ENCODE results near the gene LAMA5.

Gene LAMA5, protein sequence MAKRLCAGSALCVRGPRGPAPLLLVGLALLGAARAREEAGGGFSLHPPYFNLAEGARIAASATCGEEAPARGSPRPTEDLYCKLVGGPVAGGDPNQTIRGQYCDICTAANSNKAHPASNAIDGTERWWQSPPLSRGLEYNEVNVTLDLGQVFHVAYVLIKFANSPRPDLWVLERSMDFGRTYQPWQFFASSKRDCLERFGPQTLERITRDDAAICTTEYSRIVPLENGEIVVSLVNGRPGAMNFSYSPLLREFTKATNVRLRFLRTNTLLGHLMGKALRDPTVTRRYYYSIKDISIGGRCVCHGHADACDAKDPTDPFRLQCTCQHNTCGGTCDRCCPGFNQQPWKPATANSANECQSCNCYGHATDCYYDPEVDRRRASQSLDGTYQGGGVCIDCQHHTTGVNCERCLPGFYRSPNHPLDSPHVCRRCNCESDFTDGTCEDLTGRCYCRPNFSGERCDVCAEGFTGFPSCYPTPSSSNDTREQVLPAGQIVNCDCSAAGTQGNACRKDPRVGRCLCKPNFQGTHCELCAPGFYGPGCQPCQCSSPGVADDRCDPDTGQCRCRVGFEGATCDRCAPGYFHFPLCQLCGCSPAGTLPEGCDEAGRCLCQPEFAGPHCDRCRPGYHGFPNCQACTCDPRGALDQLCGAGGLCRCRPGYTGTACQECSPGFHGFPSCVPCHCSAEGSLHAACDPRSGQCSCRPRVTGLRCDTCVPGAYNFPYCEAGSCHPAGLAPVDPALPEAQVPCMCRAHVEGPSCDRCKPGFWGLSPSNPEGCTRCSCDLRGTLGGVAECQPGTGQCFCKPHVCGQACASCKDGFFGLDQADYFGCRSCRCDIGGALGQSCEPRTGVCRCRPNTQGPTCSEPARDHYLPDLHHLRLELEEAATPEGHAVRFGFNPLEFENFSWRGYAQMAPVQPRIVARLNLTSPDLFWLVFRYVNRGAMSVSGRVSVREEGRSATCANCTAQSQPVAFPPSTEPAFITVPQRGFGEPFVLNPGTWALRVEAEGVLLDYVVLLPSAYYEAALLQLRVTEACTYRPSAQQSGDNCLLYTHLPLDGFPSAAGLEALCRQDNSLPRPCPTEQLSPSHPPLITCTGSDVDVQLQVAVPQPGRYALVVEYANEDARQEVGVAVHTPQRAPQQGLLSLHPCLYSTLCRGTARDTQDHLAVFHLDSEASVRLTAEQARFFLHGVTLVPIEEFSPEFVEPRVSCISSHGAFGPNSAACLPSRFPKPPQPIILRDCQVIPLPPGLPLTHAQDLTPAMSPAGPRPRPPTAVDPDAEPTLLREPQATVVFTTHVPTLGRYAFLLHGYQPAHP (N-terminal part only)

DNA sequence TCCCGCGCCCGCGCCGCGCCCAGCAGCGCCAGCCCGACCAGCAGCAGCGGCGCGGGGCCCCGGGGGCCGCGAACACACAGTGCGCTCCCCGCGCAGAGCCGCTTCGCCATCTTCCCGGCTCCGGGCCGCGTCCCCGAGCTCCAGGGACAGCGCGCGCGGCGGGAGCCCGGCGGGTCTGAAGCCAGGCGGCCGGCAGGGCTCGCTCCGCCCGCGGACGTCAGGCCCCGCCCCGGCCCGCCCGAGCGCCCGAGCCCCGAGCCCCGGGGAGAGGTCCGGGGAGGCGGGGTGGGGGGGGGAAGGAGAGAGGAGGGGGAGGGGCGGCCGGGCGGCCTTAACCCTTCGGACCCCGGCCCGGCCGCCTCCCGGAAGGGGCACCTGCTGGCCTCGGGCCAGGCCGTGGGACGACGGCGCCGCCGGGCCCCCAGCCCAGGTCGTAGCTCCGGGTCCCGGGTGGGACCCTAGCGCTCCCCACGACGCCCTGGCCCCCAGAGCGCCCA lies at the start of gene LAMA5:
TSS of gene LAMA5 (minus strand) at position 177 of the 497 bp plus-strand sequence. CDS start at position 110, 67 bp downstream.
- DNase-seq: no peak

DNA sequence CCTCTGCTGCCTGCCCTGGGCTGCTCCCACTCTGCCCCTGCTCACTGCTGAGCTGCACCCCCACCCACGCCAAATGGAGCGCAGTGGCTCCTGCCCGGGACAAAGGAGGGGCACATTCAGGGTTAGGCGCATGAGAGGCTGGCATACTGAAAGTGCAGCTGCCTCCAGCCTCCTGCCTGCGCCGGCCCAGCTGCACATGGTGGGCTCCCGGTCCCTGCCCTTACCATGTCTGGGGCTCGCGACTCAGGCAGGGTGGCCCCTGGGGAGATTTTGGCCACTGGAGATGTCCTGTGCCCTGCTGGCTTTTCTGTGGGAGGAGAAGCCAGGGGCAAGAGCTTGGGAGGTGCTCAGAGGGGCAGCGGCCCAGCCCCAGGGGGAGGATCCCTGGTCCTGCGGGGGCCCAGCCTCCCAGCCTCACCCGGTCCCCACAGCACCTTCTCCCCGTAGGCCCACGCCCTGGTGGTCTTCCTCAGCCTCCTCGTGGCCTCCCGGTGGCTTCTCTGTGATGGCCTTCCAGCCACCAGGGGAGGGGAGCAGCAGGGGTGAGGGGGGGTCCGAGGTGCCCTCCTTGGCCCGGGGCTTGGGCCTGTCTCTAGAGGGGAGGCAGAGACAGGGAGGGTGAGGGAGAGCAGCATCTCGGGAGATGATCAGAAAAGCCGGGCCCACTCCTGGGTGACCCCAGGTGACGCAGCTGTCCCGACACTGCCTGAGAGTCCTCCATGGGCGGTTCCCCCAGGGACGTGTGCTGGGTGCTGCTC lies 48.4 kb upstream of the LAMA5 start:
- no peak for DNase-seq

DNA sequence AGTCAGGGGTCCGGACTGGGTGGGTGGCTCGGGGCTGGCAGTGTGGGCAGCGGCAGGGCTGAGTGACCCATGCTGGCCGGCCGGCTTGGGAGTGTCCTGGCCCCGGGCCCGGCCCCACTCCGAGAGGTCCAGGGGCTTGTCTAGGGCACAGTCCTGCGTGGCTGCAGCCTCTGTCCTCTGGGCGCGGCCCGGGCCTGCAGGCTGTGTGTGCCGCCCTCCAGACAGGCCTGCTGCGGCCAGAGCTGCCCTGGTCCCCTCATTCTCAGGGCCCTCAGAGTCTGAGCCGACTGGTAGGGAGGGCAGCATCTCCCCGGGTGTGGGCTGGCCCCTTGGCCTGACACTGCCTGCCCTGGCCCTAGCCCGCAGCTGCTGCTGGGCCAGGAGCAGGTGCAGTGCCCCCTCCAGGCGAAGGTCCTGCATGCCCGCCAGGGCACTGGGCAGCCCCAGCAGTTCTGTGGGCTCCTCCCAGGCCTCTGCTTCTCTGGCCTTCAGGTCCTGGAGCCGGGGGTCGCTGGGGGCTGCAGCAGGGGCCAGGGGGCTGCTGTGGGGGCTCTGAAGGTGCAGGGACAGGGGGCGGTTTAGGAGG lies 46.9 kb upstream of the LAMA5 start:
- DNase-seq: no peak

DNA sequence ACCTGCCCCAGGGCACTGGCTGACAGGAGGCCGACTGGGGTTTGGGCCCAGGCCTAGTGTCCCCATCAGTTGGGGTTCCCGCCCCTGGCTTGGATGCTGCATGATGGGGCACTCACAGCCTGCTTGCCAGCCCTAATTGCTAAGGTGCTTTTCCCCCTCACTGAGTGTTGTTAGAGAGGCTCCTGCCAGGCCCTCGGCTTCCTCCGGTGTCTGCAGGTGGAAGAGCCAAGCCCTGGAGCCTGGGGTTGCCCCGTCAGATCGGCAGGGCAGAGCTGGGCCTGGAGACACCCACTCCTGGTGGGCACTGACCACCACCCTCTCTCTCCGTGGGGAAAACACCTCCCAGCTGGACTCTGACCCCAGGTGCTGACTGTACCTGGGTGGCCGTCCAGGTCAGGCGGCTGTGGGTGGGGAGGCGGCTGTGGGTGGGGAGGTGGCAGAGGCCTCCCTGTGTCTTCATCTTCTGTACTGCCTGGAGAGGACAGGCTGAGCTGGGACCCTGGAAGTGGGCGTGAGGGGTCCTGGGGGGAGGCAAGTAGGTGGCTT lies 46.0 kb upstream of the LAMA5 start:
- DNase-seq: no peak

DNA sequence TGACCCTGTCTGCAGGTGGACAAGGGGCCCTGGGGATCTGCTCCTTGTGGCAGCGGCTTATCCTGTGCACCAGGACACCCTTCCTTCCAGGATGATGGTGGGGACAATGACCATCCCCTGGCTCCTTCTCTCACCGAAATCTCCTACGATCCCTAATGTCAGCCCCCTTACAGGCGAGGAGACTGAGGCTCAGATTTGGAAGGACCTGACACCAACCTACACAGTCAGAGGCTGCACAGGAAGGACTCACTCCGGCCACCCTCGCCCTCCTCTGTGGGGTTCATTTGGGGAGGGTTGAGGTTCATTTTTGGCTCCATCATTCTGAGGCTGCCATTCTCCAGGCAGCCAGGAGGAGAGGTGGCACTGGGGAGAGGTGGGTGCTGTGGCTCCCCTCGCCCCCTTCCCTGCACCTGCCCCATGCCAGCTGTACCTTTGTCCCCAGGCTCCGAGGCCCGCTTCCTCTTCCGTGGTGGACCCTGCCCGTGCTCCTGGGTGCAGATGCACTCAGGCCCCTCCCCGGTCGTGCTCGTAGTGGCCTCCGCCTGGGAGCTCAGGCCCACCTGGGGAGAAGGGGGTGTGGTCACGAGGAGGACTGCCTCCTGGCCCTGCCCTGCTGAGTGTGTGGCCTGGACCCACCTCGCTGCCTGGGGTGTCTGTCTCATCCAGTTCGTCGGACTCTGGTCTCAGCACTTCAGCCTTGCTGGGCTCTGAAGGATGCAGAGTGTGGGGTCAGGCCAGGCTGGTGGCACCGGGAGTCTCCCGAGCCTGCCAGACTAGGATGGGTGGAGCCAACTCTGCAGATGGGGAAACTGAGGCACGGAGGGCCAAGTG lies 45.3 kb upstream of the LAMA5 start:
- DNase-seq: no peak

DNA sequence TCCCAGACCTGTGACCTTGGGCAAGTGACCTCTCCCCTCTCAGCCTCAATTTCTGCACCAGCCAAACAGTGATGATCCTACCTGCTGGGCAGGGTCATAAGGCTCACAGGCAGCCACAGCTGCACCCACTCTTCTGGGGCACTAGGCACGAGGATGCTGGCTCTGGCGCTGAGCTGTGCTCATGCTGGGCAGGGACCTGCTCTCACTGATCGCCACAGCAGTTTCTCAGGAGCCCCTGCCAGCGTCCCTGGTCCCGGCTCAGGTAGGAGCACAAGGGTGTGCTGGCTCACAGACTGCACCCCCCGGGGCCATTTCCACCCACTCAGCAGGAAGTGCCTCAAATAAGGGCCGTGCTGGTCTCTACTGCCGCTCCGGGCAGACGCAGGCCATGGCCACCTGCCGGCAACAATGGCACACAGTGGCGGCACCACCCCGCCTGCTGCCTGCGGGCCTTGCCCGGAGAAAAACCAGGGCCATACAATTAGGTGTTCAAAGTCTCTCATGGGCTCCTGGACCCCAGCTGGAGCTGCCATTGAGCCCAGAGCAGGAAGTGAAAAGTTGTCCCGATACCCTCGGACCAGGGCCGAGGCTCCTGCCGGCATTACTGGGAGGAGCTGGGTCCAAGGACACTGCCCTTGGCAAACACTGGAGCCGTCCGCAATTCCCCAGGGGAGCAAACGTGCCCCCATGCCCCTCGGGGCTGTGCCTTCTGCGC lies 44.5 kb upstream of the LAMA5 start:
- no peak for DNase-seq

DNA sequence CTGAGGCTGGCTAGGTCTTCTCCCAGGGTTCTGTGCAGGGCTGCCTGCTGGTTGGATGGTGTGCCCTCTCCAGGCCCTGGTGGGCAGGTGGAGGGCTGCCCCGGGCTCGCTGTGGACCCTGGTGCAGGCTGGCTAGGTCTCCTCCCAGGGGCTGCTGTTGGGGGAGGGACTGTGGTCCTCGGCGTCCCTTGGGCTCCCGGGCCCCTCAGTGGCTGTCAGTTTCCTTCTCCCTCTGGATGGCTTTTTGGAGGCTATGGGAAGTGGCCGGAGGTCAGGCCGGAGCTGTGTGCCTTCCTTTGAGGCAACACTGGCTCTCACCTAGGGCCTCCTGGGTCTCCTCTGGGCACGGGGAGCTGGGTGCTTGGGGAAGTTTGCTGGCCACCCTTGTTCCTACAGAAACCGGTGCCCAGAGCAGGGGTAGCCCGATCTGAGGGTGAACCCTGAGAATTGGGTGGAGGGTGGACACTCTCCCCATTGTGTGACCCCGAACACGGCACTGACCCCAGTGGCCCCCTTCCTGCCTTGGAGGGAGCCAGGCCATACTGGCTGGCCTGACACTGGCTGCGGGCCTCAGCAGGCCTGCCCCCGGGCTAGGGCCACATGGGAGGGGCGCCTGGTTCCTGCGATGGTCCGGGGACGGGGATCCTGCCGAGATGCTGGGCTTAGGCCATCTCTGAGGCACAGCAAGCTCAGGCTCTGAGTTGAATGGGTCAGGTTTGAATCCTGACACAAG lies 43.8 kb upstream of the LAMA5 start:
- DNase-seq: no peak

DNA sequence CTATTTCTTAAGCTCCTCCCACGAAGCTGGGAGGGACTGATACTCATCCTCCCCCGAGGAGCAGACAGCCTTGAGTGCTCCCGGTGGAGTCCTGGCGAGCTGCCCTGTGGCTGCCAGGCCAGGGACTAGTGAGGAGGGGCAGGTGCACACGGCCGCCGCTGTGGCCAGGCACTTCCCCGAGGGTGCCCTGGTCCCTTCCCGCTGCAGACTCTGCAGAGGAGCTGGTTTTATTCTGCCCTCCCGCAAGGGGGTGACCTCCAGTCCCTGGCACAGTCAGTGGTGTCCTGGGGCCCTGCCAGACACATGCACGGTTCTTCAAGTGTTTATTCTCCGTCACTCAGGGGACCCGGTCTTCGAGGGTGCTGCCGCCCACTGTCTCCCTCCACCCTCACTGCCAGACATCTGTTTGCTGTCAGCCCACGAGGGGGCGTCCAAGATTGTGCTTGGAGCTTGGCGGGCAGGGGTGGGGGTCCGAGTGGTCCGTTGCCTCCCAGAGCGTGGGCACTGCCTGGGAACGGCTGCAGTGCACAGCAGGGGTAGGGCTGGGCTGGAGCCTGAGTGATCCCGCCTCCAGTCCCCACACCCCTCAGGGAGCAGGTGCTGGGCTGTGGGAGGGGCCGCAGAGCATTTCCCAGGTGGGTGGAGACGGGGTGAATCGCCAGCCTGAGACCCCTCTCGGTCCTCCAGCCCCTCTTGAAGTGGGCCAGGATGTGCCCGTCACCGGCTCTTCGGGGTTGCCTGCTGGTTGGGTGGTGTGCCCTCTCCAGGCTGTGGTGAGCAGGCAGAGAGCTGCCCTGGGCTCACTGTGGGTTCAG lies 43.0 kb upstream of the LAMA5 start:
- DNase-seq: peak; percentile 53

DNA sequence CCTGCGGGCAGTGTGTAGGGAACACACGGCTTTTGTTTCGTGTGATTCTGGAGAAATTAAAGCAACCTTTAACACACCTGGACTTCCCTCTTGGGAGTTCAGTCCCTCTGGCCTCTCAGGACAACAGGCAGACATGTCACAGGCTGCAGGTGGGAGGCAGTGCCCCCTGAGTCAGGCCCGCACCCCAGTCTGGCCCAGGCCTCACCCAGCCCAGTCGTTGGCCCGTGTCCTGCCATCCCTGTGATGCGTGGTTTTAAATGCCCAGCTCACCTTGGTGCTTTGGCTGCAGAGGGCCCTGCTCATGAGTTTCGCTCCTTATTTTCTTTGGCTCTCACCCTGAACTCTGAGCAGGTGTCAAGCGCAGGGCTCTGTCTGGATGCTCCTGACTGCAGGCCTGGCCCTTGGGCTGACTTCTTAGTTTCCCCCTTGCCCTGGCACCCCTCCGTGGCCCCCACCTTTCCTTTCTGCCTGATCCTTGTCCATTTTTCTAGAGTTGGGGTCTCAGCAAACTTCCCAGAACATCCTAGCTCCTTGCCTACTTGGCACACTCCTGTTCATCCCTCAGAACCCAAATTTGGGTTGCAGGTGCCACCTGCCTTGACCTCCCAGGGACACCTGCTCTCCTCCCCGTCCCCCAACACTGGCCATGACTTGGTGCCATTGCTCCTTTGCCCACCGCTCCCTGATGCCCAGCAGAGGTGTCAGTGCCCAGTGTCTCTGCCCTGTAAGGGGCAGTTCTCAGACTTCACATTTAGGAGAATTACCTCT lies 42.2 kb upstream of the LAMA5 start:
- DNase-seq: no peak

DNA sequence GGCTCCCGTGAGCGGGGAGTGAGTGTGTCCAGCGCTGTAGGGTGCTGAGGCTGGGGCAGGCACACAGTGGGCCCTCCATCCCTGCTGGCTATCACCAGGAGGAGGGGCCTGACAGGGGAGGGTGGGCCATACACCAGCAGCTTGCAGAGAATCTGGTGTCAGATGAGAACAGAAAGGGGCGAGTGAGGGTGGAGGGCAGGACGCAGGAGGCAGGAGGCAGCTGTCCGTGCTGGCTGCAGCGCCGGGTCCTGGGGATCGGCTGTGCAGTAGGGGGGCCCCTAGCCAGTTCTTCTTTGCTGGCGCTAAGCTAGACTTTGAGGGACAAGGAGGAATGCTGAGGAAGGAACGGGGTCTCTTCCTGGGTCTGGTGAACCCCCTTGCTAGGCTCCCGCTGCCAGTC lies 41.5 kb upstream of the LAMA5 start:
- no peak for DNase-seq

DNA sequence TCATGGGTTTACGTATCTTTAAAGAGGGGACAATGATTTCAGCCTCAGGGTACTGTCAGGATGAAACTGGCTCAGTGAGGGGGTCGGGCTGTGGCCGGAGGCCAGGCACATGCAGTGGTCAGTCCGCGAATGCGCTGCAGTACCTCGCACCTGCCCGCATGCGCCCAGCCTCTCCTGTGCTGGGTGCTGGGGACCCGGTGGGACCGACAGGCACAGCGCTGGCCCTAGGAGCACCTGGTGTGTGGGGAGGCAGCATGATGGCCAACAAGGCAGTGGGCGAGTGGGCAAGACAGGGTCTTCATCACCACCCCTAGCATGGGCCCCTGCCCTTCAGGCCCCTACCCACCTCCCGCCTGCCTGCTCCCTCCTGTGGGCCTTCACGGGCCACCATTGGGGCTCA lies 40.9 kb upstream of the LAMA5 start:
- DNase-seq: no peak

DNA sequence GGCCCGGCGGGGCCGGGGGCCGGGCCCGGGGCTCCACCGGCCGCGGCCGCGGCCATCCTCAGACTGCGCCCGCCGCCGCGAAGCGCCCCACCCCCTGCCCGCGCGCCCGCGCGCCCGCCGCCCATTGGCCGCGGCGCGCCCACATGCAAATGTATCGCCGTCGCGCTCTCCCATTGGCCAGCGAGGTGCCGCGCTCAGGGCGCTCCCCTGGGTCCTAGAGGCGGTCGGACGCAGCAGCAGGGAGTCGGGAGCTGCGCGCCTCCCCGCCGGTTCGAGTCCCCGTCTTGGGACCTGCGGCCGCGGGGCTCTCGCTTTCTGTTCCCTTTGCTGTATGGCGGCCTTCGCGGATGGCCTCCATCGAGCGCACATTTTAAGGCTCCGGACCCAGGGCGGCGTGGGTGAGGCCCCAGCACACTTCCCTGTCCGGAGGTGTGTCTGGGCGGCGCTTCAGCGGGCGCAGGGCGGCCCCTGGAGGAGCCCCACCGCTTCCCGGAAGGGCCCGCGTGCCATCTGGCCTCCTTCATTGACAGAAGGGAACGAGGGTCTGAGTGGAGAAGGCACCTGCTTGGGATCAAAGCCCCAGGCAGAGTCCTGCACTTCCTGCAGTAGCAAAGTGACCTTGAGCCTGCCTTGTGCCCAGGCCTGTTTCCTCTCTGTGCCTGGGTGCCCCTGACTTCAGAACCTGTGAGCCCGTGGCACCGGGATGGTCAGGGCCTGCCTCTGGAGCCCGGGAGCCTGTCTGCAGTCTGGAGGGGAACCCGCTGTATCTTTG lies 40.3 kb upstream of the LAMA5 start, which contains the start of gene CABLES2:
TSS of gene CABLES2 (minus strand) at position 65 of the 772 bp plus-strand sequence. CDS start at position 56, 9 bp downstream.
- DNase-seq: peak; percentile 56

DNA sequence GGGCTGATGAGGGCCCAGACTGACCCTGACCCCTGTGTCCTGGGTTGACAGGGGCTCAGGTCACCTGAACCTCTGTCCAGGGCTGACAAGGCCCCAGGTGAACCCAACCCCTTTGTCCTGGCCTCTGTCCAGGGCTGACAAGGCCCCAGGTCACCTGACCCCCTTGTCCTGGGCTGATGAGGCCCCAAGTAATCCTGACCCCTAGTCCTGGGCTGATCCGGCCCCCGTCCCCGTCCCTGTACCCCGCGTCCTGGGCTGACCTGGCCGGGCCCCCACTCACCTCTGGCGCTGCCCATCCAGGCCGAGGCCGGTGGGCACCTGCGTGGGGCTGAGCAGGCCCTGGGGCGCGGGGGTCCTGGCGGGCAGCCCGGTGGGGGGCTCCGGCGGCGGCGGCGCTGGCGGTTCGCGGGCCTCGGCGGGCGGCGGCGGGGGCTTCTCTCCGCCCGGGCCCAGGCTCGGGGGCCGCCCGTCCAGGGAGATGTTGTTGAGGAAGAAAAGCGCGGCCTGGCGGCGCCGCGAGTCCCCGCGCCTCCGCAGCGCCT lies 39.6 kb upstream of the LAMA5 start:
- no peak for DNase-seq

DNA sequence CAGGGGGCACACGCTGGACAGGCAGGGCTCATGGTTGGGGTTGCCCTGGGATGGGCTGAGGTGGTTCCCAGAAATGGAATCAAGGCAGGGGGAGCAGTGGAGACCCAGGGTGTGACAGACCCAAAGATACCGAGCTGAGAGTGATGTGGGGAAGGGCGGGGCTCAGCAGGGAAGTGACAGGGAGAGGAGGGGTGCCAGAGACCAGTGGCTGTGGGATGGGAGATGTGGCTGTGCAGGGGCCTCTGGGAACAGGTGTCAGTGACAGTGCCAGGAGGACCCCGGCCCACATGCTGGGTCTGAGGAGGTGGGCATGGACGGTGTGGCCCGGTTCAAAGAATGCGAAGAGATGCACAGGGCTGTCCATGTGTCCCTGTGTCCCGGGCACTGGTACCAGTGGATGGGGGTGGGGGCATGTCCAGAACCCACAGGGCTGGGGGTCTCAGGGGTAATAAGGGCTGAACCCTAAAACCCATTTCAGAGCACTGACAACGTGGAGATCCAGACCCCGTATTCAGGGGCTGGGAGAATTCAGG lies 38.9 kb upstream of the LAMA5 start:
- DNase-seq: no peak

DNA sequence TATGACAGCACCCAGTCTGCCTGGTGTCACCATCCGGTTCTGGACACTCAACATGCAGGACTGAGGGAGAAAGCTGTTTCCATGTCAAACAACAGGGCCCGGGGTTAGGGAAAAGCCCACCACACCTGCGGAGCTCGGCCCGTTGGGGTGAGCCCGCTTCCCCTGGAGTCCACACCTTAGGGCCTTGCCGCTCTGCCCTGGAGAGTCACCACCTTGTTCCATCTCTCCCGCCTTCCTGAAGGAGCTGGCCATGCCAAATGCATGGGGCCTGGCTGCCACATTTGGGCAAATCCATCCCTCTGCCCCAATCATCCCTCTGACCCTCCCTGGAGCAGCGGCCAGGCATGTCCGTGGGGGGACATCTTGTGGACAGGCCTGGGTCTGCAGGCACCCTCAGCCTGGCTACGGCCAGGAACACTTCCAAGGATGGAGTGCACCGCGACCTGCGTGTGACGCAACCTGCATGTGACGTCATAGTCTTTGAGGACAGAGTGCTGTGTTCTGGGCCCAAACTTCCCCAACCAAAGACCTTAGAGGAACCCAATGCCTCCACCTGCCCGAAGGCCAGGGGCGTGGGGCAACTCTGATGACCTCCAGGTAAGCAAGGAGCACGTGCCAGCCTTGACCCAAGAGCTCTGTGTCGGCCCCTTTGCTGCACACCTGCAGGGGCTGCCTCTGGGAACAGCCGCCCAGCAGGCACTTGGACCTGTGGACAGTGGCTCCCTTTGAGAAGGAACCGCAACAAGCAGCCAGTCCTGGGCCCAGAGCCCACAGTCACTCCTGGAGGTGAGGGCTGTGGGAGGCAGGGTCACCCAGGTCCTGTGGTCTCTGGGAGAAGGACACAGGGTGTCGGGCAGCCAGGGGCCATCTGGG lies 38.2 kb upstream of the LAMA5 start:
- DNase-seq: no peak
